ENCODE data around the gene CTSH. TPM values are rescaled to one million over a fixed set of nuclear protein-coding genes. Genes with fewer than 3 reads are reported as not detected.

Gene CTSH
- total and polyA plus RNA-seq, 2 experiments from 2014 or later = 19.7 to 19.9 TPM

DNA sequence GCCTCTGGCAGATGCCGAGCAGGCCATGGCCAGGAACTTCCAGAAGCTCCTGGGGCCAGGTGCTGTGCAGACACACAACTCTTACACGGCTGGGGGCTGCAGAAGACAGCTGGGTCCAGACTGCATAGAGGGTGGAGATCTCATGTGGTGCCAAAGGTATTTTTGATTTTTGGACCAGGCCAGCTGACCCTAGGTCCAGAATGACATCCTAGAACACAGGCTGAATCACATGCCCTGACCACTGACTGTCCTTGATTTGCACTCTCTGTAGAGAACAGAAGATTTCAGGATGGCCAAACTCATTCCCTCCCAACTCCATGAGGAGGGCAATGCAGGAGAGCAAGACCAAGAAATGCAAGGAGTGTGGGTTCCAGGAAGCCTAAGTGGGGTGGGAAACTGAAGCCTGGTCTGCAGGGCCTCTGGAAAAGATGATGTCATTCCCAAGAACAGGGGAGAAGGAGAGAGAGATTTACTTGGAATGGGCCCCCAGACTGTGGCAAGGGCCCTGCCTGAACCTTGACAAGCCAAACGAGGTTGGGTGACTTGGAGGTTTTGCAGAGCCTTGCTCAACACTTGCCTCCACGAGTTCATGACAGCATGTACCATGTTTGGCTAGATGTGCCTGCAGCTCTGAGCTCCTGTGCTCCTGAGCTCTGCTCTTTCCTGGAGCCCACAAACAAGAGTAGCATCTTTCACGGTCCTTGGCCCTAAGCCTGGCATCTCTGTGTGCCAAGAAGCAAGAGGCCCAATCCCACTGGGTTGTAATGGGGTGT, 38.5 kb upstream of the CTSH start:
- Mint-ChIP-seq H3K4me1 (peaks cover 12% of the 10 kb centered on the region), H3K9me3 (no peaks in the 10 kb centered on the region), H3K27me3 (ENCODE audit: insufficient read depth, low read depth, poor library complexity) (peaks cover 9% of the 10 kb centered on the region), H3K36me3 (ENCODE audit: low read depth) (no peaks in the 10 kb centered on the region), H3K27ac (no peak overlapping the region), H3K4me3 (no peak overlapping the region)
- Histone ChIP-seq H3K27me3 (ENCODE audit: insufficient read depth) (0 out of 2 replicates have a peak, but pooled peaks cover 5% of the 10 kb centered on the region), H3K4me3 (no peak overlapping the region), H3K27ac (ENCODE audit: low read depth) (no peak overlapping the region), H3K36me3 (ENCODE audit: insufficient read depth) (no peaks in the 10 kb centered on the region), H3K79me2 (replicated peaks; ENCODE audit: insufficient read depth) (no peaks in the 10 kb centered on the region), H3K9me2 (ENCODE audit: insufficient read depth) (no peaks in the 10 kb centered on the region), H4K20me1 (replicated peaks; ENCODE audit: insufficient read depth) (no peaks in the 10 kb centered on the region), H2AFZ (no peak overlapping the region), H3K4me2 (no peak overlapping the region), H3K4me1 (ENCODE audit: insufficient read depth) (no peaks in the 10 kb centered on the region), H3F3A (replicated peaks; ENCODE audit: low read depth) (no peaks in the 10 kb centered on the region)
- no peak for ATAC-seq
- DNase-seq (ENCODE audit: low spot score) = no peak
- no peak for TF ChIP-seq ZNF331 (CRISPR knock-in tag; IDR thresholded peaks at IDR 0.05; ENCODE audit: low read depth)
- no peak for TF ChIP-seq STAT1 (IDR thresholded peaks at IDR 0.05; ENCODE audit: unreplicated experiment)
- TF ChIP-seq, protein P1, sequence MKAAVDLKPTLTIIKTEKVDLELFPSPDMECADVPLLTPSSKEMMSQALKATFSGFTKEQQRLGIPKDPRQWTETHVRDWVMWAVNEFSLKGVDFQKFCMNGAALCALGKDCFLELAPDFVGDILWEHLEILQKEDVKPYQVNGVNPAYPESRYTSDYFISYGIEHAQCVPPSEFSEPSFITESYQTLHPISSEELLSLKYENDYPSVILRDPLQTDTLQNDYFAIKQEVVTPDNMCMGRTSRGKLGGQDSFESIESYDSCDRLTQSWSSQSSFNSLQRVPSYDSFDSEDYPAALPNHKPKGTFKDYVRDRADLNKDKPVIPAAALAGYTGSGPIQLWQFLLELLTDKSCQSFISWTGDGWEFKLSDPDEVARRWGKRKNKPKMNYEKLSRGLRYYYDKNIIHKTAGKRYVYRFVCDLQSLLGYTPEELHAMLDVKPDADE (IDR thresholded peaks at IDR 0.05) = no peak
- TF ChIP-seq, protein P2, sequence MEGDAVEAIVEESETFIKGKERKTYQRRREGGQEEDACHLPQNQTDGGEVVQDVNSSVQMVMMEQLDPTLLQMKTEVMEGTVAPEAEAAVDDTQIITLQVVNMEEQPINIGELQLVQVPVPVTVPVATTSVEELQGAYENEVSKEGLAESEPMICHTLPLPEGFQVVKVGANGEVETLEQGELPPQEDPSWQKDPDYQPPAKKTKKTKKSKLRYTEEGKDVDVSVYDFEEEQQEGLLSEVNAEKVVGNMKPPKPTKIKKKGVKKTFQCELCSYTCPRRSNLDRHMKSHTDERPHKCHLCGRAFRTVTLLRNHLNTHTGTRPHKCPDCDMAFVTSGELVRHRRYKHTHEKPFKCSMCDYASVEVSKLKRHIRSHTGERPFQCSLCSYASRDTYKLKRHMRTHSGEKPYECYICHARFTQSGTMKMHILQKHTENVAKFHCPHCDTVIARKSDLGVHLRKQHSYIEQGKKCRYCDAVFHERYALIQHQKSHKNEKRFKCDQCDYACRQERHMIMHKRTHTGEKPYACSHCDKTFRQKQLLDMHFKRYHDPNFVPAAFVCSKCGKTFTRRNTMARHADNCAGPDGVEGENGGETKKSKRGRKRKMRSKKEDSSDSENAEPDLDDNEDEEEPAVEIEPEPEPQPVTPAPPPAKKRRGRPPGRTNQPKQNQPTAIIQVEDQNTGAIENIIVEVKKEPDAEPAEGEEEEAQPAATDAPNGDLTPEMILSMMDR (conservative IDR thresholded peaks at IDR 0.05; ENCODE audit: low read depth in 2 of 2) = no peak
- no peak for TF ChIP-seq EZH2phosphoT487 (IDR thresholded peaks at IDR 0.05; ENCODE audit: unreplicated experiment)
- TF ChIP-seq POLR2AphosphoS5 (IDR thresholded peaks at IDR 0.05; ENCODE audit: low read depth) = no peak

DNA sequence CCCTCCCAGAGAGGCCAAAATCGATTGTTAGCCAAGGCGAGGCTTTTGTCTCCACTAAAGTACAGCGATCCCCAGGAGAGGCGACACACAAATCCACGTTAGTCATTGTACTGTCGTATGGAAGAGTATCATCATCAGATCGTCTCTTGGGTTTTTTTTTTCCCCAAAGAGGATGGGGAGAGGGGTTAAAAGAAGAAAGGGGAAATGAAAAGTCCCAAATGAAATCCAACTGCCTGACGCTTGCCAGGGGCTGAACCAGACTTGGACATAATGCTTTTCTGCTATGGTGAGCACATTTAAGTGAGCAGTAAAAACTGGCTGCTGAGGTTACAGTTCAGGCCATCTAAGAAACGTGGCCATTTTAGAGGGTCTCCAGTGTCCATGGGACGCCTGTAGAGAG, 37.9 kb upstream of the CTSH start:
- no peaks in the 10 kb centered on the region for H4K20me1 ChIP-seq (replicated peaks; ENCODE audit: insufficient read depth)
- H3K4me3 ChIP-seq = no peak overlapping the region
- H3K36me3 Mint-ChIP-seq (ENCODE audit: low read depth) = no peaks in the 10 kb centered on the region
- H3K36me3 ChIP-seq (ENCODE audit: insufficient read depth) = no peaks in the 10 kb centered on the region
- H3F3A ChIP-seq (replicated peaks; ENCODE audit: low read depth) = no peaks in the 10 kb centered on the region
- H3K27ac ChIP-seq (ENCODE audit: low read depth) = no peak overlapping the region
- H3K27me3 Mint-ChIP-seq (ENCODE audit: insufficient read depth, low read depth, poor library complexity) = peaks cover 11% of the 10 kb centered on the region
- no peaks in the 10 kb centered on the region for H3K9me3 Mint-ChIP-seq
- no peak overlapping the region for H3K4me2 ChIP-seq
- no peaks in the 10 kb centered on the region for H3K79me2 ChIP-seq (replicated peaks; ENCODE audit: insufficient read depth)
- H3K27me3 ChIP-seq (ENCODE audit: insufficient read depth) = 0 out of 2 replicates have a peak, but pooled peaks cover 5% of the 10 kb centered on the region
- DNase-seq (ENCODE audit: low spot score) (no peak), ATAC-seq (no peak)
- H3K4me1 Mint-ChIP-seq = peaks cover 14% of the 10 kb centered on the region
- no peak overlapping the region for H3K4me3 Mint-ChIP-seq
- no peak overlapping the region for H2AFZ ChIP-seq
- no peaks in the 10 kb centered on the region for H3K4me1 ChIP-seq (ENCODE audit: insufficient read depth)
- no peak overlapping the region for H3K27ac Mint-ChIP-seq
- no peaks in the 10 kb centered on the region for H3K9me2 ChIP-seq (ENCODE audit: insufficient read depth)
- TF ChIP-seq EZH2 (IDR thresholded peaks at IDR 0.05; ENCODE audit: low read depth, unreplicated experiment) (no peak), POLR2AphosphoS5 (IDR thresholded peaks at IDR 0.05; ENCODE audit: low read depth) (no peak), JUNB (IDR thresholded peaks at IDR 0.05; ENCODE audit: unreplicated experiment) (no peak), CREB1 (CRISPR knock-in tag; IDR thresholded peaks at IDR 0.05; ENCODE audit: low read depth) (no peak), ZNF114 (CRISPR knock-in tag; IDR thresholded peaks at IDR 0.05) (no peak), EZH2phosphoT487 (IDR thresholded peaks at IDR 0.05; ENCODE audit: unreplicated experiment) (no peak), ZNF462 (CRISPR knock-in tag; IDR thresholded peaks at IDR 0.05) (no peak)
- TF ChIP-seq, protein P1 (IDR thresholded peaks at IDR 0.05) = no peak
